ENCODE results near the gene ASS1.

The ASS1 gene

DNA sequence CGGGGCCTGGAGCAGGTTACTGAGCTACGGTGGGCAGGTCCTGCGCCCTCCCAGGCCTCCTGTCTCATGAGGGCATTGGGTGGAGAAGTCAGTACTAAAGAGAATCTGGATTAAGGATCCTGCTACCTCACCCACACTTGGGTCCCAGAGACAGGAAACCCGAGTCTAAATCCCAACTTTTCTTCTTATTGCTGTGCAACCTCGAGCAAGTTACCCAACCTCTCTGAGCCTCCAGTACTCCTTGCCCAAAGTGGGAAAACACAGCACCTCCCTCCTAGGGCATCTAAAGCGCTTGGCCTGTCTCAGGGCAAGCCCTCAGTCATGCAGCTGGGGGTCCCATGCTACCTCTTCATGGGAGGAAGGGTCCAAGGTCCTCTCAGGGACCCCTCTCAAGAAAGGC lies 28.2 kb downstream of the ASS1 start:
- no peak for DNase-seq (ENCODE audit: low spot score)

DNA sequence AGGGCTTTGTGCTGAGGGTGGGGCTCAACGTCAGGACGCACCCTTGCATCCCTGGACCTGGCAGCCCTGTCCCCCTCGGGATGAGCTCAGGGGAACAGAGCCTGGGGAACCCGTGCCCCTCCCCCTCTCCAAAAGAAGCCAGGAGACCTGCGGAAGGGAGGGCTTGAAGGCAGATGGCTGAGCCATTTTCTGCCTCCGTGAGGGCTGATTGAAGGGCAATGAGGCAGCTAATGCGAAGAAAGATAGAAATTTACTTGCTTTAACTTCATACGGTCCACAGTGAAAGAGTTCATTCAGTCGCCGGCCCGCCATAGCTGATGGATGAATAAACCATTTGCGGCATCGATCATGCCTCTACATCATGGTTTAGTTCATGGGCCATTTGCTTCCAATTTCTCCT lies 28.8 kb downstream of the ASS1 start:
- no peak for DNase-seq (ENCODE audit: low spot score)

DNA sequence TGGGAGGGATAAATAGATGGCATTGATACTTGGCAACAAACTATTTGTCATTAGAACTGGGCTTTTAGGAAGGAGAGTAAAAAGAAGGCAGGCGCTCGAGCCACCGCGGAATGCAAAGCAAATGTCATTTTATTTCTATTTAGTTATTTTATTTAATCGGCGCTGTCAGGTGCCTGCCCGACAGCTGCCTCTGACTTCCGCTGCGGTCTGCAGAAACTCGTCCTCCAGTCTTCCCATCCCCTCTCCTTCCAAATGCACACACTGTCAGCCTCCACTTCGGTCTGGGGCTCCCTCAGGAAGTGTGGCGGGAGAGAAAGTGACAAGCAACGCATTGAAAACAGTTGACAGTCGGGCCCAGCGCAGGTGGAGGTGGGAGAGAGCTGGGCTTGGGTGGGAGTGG lies 29.3 kb downstream of the ASS1 start:
- DNase-seq (ENCODE audit: low spot score) = no peak

DNA sequence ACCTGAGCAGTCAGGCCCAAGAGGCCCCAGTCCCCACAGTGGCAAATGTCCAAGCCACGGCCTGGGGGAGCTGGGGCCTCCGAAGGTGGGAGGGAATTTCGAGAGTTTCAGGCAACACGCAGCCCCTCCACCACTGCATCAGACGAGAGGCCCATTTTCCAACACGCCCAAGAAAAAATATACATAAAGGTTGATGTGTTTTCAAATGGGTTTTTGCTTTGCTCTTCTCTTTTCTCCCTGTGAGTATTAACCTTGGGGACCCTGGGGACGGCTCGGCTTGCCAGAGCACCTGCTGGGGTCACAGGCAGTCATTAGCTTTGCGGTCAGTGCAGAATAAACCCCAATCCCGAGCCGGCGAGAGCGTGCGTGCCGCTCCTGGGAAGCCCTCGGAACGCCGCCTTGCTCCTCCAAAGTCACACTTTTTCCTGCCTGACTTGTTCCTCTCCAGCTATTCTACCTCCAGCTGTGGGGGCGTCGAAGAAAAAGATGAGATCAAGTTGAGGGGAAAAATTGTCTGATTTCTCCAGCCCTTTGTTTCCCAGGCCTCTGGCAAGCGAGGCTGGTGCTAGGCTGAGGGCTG lies 31.5 kb downstream of the ASS1 start:
- DNase-seq (ENCODE audit: low spot score) = no peak

DNA sequence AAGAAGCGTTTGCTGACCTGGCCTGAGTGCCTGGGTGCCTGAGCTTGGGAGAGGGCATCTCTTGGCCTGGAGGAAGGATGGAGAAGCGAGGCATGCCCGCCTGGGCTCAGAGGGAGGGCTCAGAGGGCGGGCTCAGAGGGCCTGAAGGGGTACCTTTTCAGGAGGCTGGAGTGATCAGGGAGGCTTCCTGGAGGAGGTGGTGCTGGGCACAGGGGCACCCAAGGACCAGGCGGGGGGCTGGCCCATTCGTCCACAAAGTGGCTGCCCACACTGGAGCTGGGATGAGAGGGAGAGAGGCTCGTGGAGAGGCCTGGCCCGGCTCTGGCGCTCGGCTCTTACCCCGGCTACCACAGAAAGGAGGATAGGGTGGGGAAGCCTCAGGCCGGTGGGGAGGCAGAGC lies 32.8 kb downstream of the ASS1 start:
- DNase-seq (ENCODE audit: low spot score) = no peak

DNA sequence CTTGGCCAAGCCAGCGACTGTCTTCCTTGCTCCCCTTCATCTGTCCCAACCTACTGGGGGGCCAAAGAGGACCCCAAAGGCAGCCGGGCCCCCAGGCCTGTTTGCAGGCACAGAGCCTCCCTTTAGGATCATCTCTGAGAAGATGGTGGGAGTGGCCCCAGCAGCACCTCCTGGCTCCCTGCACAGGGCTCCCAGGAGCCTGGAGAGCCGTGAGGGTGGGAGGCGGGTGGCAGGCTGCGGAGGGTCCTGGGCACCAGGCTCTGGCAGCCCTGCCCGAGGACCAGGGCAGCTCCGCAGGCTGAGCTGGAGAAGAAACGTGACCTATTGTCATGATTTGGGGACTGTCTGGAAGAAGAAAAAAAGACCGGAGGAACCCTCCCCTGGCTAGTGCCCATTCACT lies 33.4 kb downstream of the ASS1 start:
- DNase-seq (ENCODE audit: low spot score) = no peak

DNA sequence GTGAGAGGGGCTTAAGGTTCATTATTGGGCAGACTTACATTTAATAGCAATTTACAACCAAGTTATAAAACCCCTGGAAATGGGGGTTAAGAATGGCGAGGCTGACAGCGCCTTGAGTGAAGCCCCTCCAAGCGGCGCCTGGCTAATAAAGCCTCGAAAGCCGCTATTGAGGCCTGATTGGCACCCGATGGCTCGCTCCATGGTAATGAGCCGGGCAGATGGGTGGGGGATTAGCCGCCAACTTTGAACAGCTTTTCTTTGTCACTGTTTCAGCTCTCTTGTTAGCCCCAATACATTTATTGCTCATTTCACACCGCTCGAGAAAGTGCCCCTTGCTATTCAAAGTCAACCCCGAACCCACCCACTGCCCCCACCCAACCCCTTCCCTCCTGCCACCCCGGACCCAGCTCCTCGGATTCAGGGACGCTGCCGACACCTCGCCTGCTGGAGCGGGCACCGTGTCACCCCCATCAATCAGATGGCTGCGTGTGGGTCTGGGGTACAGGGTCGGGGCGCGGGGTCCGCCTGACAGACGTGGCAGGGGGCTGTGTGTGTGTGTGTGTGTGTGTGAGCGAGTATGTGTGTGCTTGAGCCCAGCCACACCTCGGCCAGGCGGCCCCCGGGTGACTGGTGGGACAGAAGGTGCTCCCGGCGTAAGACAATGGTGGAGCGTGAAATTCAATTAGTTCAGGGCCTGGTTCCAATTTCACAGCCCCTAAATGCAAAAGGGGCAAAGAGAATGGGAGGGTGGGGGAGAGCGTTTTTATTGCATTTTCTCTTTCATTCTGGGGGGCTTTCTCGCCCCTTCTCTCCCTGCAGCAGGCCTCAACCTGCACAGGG lies 34.2 kb downstream of the ASS1 start:
- DNase-seq (ENCODE audit: low spot score) = no peak

DNA sequence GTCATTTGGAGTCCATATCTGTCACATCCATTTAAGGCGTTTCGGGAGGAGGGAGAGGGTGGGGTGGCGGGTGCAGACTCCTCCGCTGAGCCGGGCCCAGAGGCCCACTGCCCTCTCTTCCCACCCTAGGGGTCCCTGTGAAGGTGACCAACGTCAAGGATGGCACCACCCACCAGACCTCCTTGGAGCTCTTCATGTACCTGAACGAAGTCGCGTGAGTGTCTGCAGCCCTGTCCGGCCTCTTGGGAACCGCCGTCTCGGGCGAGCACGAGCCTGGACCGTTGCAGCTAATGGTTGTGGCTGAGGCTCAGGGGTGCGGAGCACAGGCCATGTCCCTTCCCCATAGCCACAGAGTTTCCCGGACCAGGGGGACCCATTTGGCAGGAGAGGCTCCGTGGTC lies 34.8 kb downstream of the ASS1 start:
- no peak for DNase-seq (ENCODE audit: low spot score)

DNA sequence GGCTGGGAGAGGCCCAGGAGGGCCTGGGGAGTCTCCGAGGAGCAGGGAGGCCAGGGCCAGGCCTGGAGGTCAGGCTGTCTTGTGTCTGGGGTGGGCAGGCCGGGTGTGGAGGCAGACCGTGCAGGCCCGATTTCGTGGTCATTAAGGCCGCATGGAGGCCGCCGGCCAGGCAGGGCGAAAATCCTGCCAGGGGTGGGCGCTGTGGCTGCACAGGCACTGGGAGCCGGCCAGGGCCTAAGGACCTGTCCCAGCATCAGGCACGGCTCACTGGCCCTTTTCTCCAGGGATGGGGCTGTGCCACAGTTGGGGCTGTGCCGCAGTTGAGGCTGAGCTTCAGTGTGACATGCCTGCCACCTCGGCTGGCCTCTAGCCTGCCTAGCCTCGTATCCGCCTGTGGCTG lies 35.9 kb downstream of the ASS1 start:
- peak; percentile 5 for DNase-seq (ENCODE audit: low spot score)

DNA sequence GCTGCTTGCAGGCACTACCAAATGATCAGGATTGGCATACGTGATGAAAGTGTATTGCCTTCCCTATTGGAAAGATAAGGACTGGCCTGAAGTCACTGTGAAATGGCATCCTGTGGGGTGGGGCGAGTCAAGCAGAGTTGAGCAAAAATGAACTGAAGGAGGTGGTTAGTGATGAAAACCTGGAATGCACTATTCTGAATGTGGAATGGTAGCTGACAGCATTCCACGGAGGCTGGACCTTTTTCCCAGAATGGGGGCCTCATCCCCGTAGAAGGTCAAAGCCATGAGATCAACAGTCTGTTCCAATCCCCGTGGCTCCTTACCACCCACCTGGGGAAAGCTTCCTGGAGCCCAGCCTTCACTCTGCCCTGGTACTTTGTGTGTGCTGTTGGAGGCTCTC lies 37.7 kb downstream of the ASS1 start:
- no peak for DNase-seq (ENCODE audit: low spot score)

DNA sequence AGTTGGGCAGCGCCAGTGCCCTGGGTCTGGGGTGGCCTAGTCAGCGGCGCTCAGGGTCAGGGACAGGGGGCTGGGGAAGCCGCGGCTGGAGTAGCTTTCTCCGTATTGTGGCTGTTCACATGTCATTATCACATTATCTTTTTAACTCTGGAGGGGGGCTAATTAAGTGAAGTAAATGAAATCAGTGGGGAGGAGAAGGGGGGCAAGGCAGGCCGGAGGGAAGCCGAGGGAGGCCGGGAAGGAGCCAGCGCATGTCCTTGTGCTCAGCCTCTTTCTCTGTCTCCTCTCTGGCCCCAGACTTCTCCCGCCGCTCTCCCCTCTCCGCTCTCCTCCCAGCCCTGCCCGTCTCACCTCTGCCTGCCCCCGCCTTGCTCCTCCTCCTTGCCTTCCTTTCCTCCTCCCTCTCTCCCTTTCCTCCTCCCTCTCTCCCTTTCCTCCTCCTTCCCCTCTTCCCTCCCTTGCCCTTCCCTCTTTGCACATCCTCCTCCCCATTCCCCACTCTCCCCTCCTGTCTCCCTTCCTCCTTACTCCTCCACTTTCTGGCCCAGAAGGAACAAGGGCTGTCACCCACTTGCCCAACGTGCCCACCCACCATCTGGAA lies 38.7 kb downstream of the ASS1 start:
- DNase-seq (ENCODE audit: low spot score) = no peak

DNA sequence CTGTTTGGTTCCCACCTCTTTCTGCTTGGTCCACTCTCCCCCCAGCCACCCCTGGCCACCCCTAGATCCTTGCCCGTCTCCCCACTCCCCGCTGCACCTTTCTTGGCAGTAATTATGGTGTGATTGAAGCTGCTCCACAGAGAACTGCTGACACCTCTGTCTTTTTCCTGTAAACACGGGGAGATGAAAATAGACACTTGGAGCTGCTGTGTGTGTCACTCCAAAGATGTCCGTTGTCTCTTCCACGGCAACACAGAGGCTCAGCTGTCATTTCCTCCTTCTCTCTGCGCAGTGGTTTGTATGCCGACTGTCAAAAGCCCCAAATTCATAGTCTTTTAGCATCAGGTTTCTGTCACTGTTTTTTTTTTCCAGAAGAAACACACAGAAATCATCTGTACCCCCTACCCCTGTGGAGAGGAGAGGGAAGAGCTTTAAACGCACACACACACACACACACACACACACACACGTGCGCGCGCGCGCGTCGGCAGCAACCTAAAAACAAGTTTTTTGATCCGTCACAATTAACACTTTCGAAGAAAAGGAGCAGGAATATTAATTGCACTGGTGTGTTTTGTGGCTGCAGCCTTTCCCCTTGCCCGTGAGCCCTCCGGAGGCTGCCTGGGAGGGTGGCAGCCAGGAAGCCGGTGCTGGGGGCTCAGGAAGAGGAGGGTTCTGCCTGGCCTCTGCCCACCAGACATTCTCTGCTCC lies 39.8 kb downstream of the ASS1 start:
- DNase-seq (ENCODE audit: low spot score) = no peak

DNA sequence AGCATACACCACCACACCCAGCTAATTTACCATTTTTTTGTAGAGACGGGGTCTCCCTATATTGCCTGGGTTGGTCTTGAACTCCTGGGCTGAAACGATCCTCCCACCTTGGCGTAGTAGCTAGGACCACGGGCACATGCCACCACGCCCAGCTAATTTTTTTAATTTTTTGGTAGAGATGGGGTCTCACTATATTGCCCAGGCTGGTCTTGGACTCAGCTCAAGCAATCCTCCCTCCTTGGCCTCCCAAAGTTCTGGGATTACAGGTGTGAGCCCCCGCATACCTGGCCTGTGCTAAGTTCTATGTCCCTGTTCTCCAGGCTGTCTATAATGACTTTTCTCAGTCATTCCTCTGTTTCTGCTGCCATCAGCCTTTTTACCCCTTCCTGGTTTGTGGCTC lies 41.3 kb downstream of the ASS1 start:
- no peak for DNase-seq (ENCODE audit: low spot score)

DNA sequence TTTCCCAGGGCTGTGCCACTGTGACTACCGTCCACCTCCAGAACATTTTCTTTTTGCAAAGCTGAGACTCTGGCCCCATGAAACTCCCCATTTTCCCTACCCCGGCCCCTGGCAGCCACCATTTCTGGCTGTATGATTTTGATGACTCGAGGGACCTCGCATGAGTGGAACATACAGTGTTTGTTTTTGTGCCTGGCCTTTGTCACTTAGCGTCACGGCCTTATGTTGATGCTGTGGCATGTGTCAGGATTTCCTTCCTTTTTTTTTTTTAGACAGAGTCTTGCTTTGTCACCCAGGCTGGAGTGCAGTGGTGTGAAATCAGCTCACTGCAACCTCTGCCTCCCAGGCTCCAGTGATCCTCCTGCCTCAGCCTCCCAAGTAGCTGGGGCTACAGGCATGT lies 42.7 kb downstream of the ASS1 start:
- no peak for DNase-seq (ENCODE audit: low spot score)

DNA sequence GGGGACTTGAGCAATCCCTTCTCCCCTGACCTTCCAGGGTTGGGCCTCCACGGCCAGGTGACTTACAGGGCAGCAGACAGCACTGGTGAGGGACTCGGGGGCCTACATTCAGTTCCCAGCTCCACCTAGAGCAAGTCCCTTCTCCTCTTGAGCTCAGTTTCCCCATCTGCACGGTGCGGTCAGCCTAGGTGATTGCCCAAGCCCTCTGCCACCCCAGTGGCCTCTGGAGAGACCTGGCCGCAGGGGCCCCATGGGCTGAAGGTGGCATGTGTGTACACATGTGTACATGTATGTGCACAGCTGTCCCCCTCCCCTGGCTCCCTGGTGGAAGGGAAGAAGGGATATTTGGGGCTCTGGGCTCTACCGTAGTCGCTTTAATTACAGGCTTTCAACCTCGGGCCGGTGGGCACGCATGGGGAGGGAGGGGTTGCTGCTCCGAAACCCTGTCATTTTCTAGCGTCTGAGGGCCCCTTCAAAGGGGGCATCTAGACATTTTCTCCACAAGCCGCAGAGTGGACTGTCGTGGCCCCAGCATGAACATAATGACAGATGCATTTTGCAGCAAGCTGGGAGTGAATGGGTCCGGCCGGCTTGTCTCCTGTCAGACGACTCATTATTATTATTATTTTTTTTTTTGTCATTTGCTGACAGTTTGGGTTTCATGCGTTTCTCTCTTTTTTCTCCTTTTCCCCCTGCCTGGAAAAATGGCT lies 44.0 kb downstream of the ASS1 start:
- DNase-seq (ENCODE audit: low spot score) = no peak

DNA sequence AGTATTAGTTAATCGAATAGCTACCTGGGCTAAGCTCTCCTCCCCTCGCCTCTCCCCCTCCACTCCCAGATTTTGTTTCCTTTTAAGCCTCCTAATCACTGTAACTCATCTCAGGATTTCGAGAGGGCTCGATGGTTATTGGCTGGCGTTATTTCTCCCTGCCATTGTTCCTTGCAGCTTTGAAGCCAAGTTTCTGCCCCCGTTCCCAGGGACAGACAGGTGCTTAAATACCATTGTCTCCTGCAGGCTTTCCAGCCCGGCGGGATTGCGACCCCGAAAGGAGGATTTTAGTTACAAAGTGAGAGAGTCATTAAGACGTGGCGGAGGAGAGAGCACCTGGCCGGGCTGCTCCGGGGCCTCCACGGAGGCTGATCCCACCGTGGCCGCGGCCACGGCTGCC lies 46.2 kb downstream of the ASS1 start:
- no peak for DNase-seq (ENCODE audit: low spot score)

DNA sequence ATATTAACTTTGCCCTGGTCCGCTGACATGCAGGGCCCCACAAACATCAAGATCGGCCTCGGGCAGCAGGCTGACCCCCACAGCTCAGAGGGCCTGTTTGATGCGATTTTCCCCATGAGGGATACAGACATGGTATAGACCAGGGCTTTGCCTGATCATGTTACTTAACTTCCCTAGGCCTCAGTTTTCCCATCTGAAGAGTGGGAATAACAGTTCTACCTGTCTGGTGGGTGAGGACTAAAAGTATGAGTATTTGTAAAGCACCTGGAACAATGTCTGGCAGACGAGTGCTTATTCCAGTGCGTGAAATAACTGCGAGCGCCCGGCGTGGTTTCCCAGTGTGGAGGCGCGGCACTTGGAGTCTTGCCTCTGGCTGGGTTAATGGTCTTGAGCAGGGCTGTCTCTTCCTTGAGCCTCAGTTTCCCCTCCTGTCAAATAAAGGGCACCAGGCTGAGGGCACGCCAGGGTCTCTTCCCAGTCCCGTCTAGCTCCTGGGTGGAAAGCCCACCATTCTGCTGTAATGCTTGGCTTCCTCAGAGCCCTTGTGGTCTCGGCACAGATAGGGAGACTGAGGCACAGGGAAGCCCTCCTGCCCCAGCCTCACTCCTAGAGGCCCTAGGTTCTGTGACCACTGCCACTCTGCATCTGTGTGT lies 47.2 kb downstream of the ASS1 start:
- no peak for DNase-seq (ENCODE audit: low spot score)

DNA sequence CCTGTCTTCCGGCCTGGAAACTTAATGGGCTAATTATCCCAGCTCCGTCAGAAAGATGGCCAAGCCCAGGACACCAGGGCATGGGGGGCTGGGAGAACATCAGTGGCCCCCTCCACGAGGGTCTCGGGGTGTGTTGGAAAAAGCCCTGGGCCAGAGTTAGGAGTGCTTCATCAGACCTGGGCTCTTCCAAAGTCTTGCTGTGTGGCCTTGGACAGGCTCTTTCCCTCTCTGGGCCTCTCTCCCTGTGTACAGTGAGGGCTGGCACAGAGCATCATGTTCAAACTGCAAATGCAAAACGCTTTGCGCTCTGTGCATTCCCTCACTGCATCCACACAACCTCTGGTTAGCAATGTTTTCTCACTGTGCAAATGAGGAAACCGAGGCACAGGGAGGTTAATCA lies 48.3 kb downstream of the ASS1 start:
- DNase-seq (ENCODE audit: low spot score) = no peak

DNA sequence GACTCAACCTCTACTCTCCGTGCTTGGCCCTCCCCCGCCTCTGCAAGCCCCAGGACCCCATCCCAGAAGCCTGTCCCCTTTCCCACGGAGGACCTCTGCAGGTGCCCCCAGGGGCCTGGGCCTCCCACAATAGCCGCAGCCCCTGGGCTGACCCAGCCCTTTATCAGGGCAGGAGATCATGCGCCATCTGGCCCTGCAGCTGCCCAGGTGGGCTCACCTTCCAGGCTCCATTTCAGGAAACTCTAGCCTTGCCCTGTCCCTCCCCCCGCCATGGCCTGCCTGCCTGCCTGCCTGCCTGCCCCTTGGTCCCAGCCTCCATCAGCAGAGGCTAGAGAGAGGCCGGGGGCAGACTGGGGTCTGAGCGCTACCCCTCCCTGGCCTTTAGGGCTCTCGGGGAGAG lies 48.7 kb downstream of the ASS1 start:
- DNase-seq (ENCODE audit: low spot score) = no peak

DNA sequence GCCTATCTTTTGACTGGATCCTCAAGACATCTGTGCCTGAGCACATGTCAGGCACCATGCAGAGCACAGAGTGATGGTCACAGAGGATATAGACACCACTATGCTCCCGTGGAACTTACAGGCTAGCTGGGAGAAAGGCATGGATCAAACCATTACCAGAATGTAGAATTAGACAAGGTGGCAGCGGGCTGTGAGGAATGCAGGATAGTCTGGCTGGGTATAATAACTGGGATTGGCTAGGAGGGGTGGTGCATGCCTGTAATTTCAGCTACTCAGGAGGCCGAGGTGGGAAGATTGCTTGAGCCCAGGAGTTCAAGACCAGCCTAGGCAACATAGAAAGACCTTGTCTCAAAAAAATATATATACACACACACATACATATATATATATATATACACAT lies 50.3 kb downstream of the ASS1 start:
- no peak for DNase-seq (ENCODE audit: low spot score)

DNA sequence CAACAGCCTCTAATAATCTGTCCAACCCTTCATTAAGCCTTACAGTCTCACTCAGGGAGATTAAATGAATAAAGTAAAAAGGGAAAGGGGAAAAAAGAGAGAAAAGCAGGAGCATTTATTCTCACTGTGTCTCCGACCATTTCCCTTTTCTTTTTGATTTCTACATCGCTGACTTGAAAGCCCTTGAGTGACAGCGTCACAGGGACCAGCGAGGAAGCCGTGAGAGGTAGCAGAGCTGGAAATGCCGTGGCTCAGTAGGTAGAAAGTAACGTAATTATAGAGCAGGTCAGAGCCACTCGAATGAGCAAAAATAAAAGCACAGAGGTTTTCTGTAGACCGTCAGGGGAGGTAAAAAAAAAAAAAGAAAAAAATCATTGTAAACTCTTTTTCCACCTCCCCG lies 52.4 kb downstream of the ASS1 start:
- DNase-seq (ENCODE audit: low spot score) = no peak
